Lower lobe of right lung (tissue), 2 donors: ENCODE data around the gene TTBK2. TPM values are rescaled to one million over a fixed set of nuclear protein-coding genes. Genes with fewer than 3 reads are reported as not detected.

ENCODE experiments used
- ATAC-seq, 2 donors: fragments of 200-7000 bp; cut with Tn5 transposase; one replicate each; pipeline ENCODE4 v1.9.1; 2020 to 2022; ENCODE audit warnings: mild to moderate bottlenecking in 2 of 2, moderate library complexity in 2 of 2
- DNase-seq: peaks from one replicate; pipeline ENCODE4 v3.0.0-alpha.2; 2020
- H3K27ac ChIP-seq: fragments of 200-600 bp; one replicate; pipeline ENCODE4 v1.8.0; 2022
- H3K27me3 ChIP-seq: fragments of 200-600 bp; one replicate; pipeline ENCODE4 v1.8.0; 2022; ENCODE audit warnings: low read depth
- H3K36me3 ChIP-seq: fragments of 200-600 bp; one replicate; pipeline ENCODE4 v1.8.0; 2022; ENCODE audit warnings: mild to moderate bottlenecking
- H3K4me1 ChIP-seq: fragments of 200-600 bp; one replicate; pipeline ENCODE4 v1.8.0; 2022
- H3K4me3 ChIP-seq: fragments of 200-600 bp; one replicate; pipeline ENCODE4 v1.8.0; 2022; ENCODE audit warnings: mild to moderate bottlenecking
- H3K9me3 ChIP-seq: fragments of 200-600 bp; one replicate; pipeline ENCODE4 v1.8.0; 2022
- intact Hi-C: fragments of 100-400 bp; cut with DNase I; formaldehyde crosslinking; loops from one replicate; pipeline ENCODE4 v1.11.0; 2022
- total RNA-seq: library from RNA; stranded (reverse); fragmentation: NEBNext Ultra II Directional; extraction: Animal tissue kit (Norgen Biotek cat#: 25700); gene quantifications from one replicate; pipeline ENCODE4 v1.2.1, GENCODE V29; 2021
- TF ChIP-seq, protein P1 (sequence below): fragments of 200-600 bp; IDR thresholded peaks from one replicate; pipeline ENCODE4 v1.8.0; 2022; ENCODE audit warnings: antibody characterized with exemption, mild to moderate bottlenecking
- donor health status: DM: no; HTN: yes; CAD: no; lungs with severe emphysema.

TTBK2 gene
- total RNA-seq, 1 donor from 2014 or later = 19.1 TPM

GRCh38 chr15:42929306-42929848 is 8.8 kb upstream of the TTBK2 start:
- Histone ChIP-seq H3K36me3 (no peaks in the 10 kb centered on the region), H3K27me3 (no peaks in the 10 kb centered on the region), H3K4me3 (no peak overlapping the region), H3K9me3 (no peaks in the 10 kb centered on the region), H3K27ac (no peak overlapping the region), H3K4me1 (no peaks in the 10 kb centered on the region)
- DNase-seq = no peak
- intact Hi-C loops = no loop called here
- TF ChIP-seq, protein P1, sequence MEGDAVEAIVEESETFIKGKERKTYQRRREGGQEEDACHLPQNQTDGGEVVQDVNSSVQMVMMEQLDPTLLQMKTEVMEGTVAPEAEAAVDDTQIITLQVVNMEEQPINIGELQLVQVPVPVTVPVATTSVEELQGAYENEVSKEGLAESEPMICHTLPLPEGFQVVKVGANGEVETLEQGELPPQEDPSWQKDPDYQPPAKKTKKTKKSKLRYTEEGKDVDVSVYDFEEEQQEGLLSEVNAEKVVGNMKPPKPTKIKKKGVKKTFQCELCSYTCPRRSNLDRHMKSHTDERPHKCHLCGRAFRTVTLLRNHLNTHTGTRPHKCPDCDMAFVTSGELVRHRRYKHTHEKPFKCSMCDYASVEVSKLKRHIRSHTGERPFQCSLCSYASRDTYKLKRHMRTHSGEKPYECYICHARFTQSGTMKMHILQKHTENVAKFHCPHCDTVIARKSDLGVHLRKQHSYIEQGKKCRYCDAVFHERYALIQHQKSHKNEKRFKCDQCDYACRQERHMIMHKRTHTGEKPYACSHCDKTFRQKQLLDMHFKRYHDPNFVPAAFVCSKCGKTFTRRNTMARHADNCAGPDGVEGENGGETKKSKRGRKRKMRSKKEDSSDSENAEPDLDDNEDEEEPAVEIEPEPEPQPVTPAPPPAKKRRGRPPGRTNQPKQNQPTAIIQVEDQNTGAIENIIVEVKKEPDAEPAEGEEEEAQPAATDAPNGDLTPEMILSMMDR = no peak
- no peak for ATAC-seq

GRCh38 chr15:42921342-42921731 is 759 bp upstream of the TTBK2 start:
- Histone ChIP-seq H3K4me3 (peak overlapping the region; percentile 90), H3K27me3 (no peaks in the 10 kb centered on the region), H3K9me3 (no peaks in the 10 kb centered on the region), H3K36me3 (no peaks in the 10 kb centered on the region), H3K27ac (no peak overlapping the region), H3K4me1 (peaks cover 23% of the 10 kb centered on the region)
- ATAC-seq (peak; percentile 13 to 45), DNase-seq (no peak)
- intact Hi-C loops = no loop called here
- TF ChIP-seq, protein P1 = no peak

DNA sequence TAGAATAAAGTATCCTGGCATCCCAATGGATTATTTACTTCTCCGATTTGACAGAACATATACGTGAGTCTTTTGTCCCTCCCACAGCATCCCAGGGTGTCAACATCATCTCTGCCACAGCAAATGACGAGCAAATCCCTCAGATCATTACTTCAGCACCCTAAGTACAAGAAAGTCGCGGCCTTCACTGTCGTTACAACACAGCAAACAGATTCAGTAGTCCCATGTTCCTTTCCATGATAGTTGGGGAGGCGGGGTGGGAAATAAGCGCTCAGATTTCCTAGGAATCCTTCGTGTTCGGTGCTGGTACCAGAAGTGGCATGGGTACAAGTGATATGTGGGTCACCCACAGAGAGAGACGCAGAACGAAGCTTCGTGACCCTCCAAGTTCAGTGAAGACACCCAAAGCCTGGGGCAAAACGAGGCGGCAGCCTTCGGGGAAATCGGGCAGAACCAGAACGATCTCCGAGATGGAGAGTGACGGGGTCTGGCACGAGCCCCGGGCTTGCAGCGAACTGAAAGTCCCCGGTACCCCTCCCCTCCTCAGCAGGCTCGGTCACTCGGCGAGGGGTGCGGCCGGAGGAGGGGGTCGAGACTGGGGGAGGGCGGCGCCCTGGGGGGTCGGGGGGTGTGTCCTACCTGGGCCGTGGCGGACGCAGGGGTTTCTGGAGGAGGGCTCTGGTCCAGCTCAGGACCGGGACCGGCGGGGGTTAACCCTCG is 619 bp downstream of the TTBK2 start:
- intact Hi-C loops = no loop called here
- Histone ChIP-seq H3K36me3 (no peaks in the 10 kb centered on the region), H3K4me3 (peak overlapping the region; percentile 90), H3K9me3 (no peaks in the 10 kb centered on the region), H3K4me1 (peaks cover 26% of the 10 kb centered on the region), H3K27ac (peak overlapping the region; percentile 81), H3K27me3 (no peaks in the 10 kb centered on the region)
- DNase-seq = no peak
- peak; percentile 53 to 54 for ATAC-seq
- TF ChIP-seq, protein P1 = no peak

DNA sequence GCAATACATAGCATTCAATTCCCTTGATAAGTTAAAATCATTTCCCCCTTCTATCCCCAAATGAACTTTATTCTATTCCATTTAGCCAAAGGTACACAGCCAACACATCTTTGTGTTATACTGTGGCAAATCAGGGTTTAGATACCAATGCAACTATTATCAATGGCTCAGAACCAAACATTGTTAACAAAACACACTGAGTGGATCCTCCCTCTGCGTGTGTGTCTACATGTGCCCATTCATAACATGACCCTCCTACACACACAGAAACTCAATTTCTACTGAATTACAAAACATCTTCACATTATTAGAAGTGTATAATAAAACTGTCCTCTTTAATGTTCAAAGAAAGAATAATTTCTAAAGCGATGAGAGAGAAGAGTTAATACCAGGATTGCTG is 1.3 kb downstream of the TTBK2 start:
- no peak overlapping the region for H3K27ac ChIP-seq
- DNase-seq (no peak), ATAC-seq (no peak)
- TF ChIP-seq, protein P1 = no peak
- H3K4me1 ChIP-seq = peaks cover 32% of the 10 kb centered on the region
- H3K27me3 ChIP-seq = no peaks in the 10 kb centered on the region
- H3K9me3 ChIP-seq = no peaks in the 10 kb centered on the region
- intact Hi-C loops = no loop called here
- peak overlapping the region; percentile 90 for H3K4me3 ChIP-seq
- H3K36me3 ChIP-seq = no peaks in the 10 kb centered on the region

GRCh38 chr15:42918047-42918446 is 2.5 kb downstream of the TTBK2 start:
- intact Hi-C loops = no loop called here
- TF ChIP-seq, protein P1 = no peak

More at GRCh38 chr15:42918047-42918446, 2.5 kb downstream of the TTBK2 start:
- ATAC-seq (no peak), DNase-seq (no peak)
- Histone ChIP-seq H3K9me3 (no peaks in the 10 kb centered on the region), H3K27me3 (no peaks in the 10 kb centered on the region), H3K27ac (no peak overlapping the region), H3K4me3 (no peak overlapping the region), H3K4me1 (peaks cover 32% of the 10 kb centered on the region), H3K36me3 (no peaks in the 10 kb centered on the region)
